HG03521 (cell line): ENCODE results near the gene SUSD1.
"Not testable (repeated sequence)": the region's sequence is repeated elsewhere in the genome, so short reads cannot be mapped to it uniquely, and the experiment has no call there.

ENCODE experiments used
- ATAC-seq: cut with Tn5 transposase; IDR thresholded peaks from one replicate; pipeline ENCODE4 v1.9.1; 2021; ENCODE audit warnings: mild to moderate bottlenecking, moderate library complexity; ENCODE audit not compliant: unreplicated experiment

The SUSD1 gene

DNA sequence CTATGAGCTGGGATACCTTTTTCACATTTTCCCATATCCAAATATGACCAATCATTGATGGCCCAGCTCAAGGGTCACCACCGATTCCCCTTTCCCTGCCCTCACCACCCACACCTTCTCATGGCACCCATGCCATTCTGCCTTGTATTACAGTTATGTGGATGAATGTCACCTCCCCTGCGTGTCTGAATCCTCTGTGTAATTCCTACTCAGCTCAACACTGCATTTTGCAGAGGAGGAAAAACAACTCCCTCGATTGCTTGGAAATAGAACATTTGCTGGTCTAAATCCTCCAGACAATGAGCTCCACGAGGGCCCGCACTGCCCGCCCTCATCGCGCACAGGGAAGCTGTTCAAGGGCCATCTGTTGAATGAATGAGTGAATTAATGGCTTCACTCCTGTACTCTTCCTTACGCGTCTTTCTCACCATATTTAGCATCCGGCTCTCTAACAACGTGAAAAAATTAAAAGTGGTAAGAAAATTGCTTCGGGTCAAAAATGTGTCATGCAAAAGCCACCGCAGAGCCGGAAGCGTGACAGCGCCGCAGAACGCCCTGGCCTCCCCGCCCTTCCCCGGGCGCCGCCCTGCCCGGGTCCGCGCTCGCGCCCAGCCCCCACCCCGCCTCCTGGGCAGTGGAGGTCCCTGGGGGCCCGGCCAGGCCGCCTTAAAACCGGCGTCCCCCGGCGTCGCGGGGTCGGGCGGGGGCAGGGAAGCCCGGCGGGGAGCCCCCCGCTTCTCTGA is 704 bp downstream of the SUSD1 start:
- ATAC-seq: peak; percentile 81

DNA sequence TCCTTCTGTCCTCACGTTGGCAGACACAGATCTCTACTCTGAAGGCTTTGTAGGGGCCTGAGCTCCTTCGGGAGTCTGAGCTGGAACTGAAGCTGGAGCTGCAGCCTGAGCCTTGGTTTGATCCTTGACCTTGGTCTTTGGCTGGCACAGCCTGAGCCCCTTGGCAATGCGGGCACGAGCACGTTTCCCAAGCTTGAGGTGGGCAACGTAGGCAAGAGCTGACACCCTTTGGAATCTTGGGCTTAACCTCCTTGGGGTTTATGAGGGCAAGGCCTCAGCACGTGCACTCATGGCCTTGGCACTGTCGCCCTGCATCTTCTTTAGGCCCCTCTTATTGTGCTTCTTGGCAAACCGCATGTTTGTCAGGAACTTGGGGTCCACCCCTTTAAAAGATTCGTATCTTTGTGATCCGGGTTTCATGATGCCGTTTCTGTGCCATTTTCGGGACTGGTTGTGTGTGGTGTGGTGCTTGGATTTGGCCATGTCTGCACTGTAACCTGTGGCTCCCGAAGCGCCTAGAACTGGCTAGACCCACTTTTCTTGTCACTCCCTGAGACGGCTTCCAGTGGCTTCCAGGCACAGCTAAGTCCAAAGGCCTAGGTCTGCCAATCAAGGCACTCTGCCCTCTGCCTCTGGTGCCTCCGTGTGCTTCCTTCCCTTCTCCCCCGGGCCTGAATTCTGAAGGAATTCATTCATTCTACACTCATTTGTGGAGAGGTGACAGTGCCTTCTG is 1.4 kb downstream of the SUSD1 start:
- ATAC-seq: no peak

DNA sequence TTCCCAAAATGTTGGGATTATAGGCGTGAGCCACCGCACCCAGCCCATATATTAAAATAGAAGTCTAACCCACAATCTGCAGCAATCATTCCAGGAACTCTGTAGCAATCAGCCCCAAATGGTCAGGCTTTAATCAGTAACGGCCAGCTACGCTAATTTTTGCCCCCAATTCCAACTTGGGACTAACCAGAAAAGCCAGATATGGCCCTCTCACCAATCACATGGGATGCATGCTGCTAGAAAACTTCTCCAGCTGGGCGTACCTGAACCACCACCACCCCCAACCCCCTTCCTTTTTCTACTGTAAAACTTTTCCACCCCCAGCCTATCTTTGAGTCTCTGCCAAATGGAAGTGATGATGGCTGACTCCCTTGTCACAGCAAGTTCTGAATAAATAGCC is 4.1 kb downstream of the SUSD1 start:
- no peak for ATAC-seq

DNA sequence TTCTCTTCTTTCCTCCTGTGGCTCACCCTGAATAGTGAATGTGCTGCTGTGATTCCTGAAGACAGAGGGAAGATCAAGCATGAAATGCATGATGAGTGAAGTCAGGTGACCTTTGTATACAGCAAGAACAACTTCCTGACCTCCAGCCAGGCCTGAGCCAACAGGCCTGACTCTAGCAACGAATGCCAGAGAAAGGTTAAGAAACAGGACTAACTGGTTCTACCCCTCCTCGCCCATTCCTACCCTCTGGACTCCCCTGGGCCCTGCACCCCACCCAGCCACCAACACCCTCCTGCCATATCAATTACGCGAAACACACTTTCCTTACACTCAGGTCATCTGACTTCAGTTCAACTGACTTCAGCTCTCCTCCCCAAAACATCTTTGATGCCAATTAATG is 4.9 kb downstream of the SUSD1 start:
- no peak for ATAC-seq

DNA sequence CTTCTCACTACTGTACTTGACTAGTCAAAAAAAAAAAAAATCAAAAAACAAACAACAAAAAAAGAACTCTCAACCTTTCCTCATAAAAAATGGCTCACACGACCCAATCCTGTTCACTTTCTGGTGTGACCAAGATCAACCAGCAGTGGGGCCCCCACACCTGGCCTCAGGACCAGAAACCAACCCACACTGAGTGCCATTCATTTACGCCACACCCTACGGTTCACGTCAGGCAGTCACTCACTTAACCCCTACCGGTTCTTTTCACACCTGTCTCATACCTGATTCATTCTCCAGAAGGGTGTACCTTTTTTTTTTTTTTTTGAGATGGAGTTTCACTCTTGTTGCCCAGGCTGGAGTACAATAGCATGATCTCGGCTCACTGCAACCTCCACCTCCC is 5.7 kb downstream of the SUSD1 start:
- no peak for ATAC-seq

DNA sequence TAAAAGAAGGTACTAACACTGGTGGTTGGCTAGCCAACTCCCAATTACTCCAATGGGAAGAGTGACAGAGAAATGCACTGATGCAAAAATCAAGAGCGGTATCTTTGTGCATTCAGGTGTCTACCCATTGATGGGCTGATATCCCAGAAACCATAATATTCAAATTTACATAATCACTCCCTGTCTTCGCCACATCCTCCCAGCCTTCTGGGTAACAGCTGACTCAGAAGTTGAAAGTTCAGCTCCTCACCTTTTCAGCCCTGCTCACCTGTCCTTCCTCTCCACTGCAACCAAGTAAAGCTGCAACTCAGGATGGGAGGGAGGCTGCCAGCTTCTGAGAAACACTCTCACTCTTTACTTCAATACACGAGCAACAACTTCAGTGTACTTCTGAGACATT is 6.9 kb downstream of the SUSD1 start:
- ATAC-seq: no peak

DNA sequence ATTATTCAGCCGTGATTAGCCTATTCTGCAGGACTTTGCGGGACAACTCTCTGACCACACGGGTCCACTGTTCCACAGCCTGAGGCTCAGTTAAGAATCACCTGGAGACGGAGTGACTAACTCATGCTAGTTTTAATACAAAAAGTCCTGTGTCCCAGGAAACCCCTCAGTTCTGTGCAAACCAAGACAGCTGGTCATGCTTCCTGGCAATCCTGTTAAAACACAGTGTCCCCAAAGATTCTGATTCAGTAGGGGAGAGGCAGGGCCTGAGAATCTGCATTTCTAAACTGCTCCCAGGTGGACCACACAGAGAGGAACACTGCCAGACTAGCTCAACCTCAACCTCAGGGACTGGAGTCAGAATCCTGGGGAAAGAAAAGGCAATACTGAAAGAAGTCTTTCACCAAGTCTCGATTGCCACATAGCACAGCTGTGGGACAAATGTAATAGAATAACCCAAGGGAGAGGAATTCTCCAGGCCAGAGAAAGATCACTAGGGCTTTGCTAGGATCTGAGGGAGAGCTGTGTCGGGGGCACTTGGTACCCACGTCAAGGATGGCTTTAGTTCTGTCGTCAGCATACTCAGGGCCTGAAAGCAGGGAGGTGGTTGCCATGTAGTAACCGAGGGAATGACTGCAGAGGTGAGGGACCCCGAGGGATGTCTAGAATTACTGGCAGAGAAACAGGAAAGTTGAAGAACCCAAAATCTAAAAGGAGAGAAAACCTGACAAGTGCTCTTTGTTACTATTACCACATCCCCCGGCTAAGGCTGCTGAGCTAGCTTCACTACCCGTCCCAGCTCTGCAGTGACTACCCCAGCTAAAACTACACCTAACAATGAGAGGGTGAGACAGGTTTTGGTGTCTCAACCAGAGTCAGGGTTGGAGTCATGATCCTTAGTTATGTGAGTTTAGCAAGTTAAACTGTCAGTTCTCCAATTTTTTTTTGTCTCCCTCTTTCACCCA is 8.6 kb downstream of the SUSD1 start:
- no peak for ATAC-seq

DNA sequence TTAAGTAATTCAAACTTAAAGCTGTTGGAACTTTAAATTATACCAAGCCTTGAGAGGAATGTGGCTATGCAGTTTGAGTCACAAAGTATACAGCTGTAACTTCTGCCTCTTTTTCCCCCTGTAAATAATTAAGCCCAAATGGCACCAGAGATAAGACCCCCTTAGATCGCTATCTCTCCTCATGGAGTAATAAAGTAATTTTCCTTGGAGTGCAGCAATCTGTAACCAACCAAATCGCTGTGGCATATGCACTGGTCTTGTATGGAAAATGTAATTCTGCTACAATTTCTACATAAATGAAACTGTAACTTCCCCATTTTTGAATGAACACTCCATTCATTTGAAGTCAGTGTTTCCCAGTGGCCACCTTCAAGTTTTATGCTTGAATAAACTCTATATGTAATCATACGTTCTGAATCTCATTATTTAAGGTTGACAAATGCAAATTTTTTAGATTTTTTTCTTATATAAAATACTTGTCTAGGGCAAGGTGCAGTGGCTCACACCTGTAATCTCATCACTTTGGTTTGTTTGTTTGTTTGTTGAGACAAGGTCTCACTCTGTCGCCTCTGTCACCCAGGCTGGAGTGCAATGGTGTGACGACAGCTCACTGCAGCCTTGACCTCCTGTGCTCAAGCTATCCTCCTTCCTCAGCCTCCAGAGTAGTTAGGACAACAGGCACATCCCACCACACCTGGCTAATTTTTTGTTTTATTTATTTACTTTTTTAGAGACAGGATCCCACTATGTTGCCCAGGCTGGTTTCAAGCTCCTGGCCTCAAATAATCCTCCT is 12.3 kb downstream of the SUSD1 start:
- no peak for ATAC-seq

DNA sequence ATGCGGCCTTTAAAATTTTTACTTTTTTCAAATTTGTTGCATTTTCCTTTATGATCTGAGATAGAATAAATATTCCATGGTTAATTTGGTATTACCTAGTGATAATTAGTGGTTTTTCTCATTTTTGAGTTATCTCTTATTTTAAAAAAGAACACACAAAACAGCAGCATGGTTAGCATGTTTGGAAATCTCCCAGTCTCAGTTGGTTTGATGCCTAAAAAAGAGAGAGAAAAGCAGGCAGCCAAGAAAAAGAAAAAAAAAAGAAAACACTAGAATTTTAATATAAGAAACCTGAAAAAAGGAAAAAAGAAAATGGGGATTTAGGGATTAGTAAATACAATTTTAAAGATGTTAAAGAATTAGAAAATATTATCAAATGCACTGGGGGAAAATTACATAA is 15.3 kb downstream of the SUSD1 start:
- ATAC-seq: no peak

DNA sequence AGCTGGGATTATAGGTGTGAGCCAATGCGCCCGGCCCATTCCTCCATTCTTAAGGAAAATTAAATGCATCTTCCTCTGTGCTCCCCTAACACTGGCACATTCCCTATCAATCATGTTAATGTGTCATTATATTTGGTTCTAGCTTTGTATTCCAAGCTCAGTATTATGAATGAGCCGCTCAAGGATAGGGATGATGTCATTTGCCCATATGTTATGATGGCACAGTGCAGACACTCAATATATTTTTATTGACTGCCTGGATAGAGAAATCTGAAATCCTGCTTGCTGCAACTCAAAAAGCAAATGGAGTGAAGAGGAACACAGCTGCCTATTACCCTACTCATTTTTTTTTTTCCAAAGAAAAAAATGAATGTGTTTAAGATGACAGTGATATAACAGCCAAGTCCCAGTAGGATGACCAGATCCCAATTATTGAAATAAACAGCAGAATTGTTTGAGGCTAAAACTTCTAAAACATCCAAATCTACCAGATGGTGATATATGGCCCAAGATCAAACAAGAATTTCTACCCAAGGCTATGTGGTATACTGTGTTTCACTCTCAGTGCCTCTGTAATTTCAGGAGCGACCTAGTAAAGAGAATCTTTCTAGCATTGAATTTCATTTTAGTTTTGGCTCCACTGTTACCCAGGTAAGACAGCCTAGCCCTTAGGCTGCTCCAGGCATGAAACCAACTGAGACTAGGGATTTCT is 16.3 kb downstream of the SUSD1 start:
- ATAC-seq: no peak

DNA sequence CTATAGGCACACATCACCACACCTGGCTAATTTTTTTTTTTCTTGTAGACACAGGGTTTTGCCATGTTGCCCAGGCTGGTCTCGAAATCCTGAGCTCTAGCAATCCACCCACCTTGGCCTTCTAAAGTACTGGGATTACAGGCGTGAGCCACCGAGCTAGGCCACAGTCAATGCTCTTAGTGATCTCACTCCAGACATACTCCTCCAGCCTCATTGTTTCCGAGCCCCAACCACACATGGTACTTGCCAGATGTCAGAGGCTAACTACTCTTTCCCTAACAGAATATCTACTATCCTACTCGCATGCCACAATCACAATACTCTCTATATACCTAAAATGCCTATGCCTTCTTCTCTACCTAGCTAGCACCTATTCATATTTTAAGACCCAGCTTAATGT is 17.1 kb downstream of the SUSD1 start:
- no peak for ATAC-seq

DNA sequence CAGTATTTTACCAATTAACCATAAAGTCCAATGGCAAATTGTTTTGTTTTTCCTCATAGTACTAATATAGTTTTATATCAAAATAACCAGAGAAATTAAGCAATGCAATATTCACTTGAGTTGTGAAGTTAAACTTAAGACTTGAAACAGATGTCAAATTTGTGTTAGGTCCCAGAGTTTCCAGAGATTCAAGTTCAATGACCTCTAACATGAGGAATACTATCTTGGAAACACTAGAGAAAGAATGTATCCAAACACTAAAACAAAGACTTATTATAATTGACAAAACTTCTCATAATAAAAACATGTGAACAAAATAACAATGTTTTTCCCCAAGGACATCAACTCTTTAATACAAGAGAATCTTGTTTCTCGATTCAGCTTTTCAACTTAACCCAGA is 18.0 kb downstream of the SUSD1 start:
- ATAC-seq: no peak

DNA sequence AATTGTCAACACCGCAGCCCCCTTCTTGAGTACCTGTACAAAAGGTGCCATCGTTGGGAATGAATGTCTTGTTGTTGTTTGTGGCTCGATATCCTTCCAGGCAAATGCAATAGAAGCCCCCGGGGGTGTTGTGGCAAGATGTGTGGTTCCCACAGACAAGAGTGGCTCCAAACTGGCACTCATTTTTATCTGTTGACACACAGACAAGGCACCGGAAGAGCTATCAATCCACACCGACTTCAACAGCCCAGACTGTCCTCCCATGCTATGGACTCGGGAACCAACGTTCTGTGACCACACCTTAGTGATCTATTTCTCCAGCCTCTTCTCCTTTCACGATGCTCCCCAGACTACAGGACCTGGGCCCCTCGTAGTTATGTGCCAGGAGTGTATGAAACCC is 25.9 kb downstream of the SUSD1 start:
- no peak for ATAC-seq

DNA sequence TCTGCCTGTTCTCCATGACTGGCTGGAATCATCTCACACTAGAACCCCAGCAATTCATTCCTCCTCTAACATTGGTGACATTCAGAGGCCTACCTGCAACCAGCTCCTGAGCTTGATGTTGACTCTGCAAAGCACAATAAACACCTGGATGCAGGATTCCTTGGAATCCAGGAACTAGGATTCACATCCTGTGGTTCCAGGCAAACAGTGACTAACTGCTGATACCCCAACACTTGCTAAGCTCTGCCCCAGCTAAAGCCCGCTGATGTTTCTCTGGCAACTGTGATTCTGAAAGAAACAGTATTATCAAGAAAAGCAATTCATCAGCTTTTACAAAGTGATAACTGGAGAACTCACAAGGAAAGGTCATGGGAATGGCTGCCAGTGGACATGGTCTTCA is 29.2 kb downstream of the SUSD1 start:
- no peak for ATAC-seq

DNA sequence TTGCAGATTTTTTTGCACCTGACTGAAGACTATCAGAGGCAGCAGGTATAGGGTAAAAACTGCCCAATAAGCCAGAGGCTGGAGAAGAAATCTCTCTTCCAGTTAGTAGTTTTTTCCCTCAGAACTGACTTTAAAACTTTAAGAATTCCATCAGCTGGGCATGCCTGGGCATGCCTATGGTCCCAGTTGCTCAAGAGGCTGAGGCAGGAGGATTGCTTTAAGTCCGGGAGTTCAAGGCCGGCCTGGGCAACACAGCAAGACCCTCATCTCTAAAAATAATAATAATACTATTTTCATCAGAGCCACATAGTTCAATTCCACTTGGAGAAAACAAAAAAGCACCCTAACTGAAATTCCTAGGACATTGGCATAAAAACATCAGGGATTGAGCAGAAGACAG is 30.3 kb downstream of the SUSD1 start:
- ATAC-seq: no peak

DNA sequence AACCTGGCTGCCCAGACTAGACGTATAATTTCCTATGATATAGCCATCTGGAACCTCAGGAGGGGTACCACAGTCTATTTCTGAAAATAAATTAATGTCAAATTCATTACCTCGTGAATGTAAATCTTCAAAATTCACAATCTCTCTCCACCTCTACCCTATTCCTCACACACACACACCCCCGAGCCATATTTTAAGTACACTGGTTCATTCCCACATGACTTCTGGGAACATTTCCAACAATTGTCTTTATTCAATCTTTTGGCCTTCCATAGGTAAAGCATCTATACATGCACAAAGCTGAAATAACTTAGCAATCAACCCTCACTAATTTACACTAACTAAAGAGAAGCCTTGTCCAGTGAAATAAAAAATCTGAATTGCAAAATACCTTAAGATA is 32.7 kb downstream of the SUSD1 start:
- no peak for ATAC-seq

DNA sequence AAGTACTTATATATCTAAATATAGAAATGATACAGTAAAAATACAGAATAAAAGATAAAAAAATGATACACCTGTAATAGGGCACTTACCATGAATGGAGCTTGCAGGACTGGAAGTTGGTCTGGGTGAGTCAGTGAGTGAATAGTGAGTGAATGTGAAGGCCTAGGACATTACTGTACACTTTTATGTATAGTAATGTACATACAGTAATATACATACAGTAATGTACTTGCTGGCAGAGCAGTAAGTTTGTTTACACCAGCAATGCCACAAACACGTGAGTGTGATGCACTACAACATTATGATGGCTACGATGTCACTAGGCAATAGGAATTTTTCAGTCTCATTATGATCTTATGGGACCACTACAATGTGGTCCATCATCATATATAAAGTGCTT is 34.2 kb downstream of the SUSD1 start:
- ATAC-seq: no peak

DNA sequence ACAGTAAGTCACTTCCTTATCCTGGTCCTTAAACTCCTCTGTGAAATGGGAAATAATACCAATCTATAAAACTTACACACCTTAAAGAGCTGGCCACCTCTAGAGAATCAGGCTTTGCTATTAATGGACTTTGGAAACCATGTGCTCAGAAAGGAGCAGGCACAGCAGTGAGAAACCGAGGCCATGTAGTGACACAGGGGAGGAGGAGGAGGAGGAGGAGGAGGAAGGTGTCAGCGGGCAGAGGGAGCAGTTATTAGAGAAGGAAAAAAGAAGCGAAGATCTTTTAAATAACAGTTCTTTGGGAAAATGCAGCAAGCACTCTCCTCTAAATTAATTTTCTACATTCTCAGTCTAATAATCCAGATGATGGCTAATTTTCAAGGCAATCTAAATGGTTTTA is 38.0 kb downstream of the SUSD1 start:
- no peak for ATAC-seq

DNA sequence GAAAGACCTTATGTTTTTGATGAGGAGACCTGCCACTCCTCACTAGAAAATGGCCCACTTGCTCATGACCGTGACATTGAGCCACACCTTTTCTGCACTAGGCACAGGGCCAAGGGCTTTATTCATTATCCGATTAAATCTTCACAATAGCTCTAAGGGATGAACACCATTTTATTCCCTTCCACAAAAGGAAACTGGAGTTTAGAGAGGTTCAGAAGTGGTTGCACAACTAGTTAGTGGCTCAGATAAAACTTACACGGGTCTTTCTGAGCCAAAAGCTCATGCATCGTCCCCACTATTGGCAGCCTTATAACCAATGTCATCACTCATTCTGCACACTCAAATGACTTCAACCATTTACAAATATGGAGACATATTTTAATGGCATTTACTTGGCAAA is 39.4 kb downstream of the SUSD1 start:
- no peak for ATAC-seq

DNA sequence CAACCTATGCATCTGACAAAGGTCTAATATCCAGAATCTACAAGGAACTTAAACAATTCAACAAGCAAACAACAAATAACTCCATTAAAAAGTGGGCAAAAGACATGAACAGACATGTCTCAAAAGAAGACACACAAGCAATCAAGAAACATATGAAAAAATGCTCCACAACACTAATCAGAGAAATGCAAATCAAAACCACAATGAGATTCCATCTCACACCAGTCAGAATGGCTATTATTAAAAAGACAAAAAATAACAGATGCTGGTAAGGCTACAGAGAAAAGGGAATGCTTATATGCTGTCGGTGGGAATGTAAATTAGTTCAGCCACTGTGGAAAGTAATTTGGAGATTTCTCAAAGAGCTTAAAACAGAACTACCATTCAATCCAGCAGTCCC is 41.3 kb downstream of the SUSD1 start:
- ATAC-seq: not testable (repeated sequence)
